HepG2 (cell line): ENCODE measurements around the gene SPATA25. TPM values are rescaled to one million over a fixed set of nuclear protein-coding genes. Genes with fewer than 3 reads are reported as not detected.

Source experiments
- ATAD3A ChIP-seq: sonication (generic); formaldehyde crosslinking; IDR thresholded peaks from 2 replicates; pipeline ENCODE4 v1.4.0; 2020; ENCODE audit warnings: missing genetic modification reagents
- FOXP1 ChIP-seq, 2 experiments: fragments of 450-650 bp in 1 of 2; IDR thresholded peaks; 2 replicates each; pipeline ENCODE4 v1.6.1; 2017 to 2018; ENCODE audit warnings: antibody characterized with exemption in 1 of 2
- GTF3A ChIP-seq: sonication (generic); formaldehyde crosslinking; conservative IDR thresholded peaks from 2 replicates; pipeline ENCODE4 v1.4.0; 2020; ENCODE audit warnings: mild to moderate bottlenecking, missing genetic modification reagents
- MTA1 ChIP-seq: sonication (generic); formaldehyde crosslinking; IDR thresholded peaks from 2 replicates; pipeline ENCODE4 v1.4.0; 2020; ENCODE audit warnings: missing genetic modification reagents, mild to moderate bottlenecking, borderline replicate concordance
- MTA3 ChIP-seq: sonication (generic); formaldehyde crosslinking; IDR thresholded peaks from 2 replicates; pipeline ENCODE4 v1.4.0; 2020; ENCODE audit warnings: missing genetic modification reagents
- NFYB ChIP-seq: sonication (generic); formaldehyde crosslinking; IDR thresholded peaks from 2 replicates; pipeline ENCODE4 v1.4.0; 2020; ENCODE audit warnings: missing genetic modification reagents
- NPAS2 ChIP-seq: sonication (generic); formaldehyde crosslinking; IDR thresholded peaks from 2 replicates; pipeline ENCODE4 v1.8.0; 2022; ENCODE audit warnings: mild to moderate bottlenecking, missing genetic modification reagents, borderline replicate concordance
- REPIN1 ChIP-seq: sonication (generic); formaldehyde crosslinking; IDR thresholded peaks from 2 replicates; pipeline ENCODE4 v1.8.0; 2022; ENCODE audit warnings: missing genetic modification reagents, low read depth, mild to moderate bottlenecking, borderline replicate concordance
- RXRA ChIP-seq: sonication (generic); formaldehyde crosslinking; IDR thresholded peaks from 2 replicates; pipeline ENCODE4 v1.5.1; 2020; ENCODE audit warnings: missing genetic modification reagents
- THAP8 ChIP-seq: sonication (generic); formaldehyde crosslinking; IDR thresholded peaks from 2 replicates; pipeline ENCODE4 v1.5.1; 2020; ENCODE audit warnings: missing genetic modification reagents, mild to moderate bottlenecking, borderline replicate concordance
- ZBTB20 ChIP-seq: sonication (generic); formaldehyde crosslinking; IDR thresholded peaks from 2 replicates; pipeline ENCODE4 v1.8.1; 2023; ENCODE audit warnings: missing genetic modification reagents, low read depth, mild to moderate bottlenecking, borderline replicate concordance
- ZFP36 ChIP-seq: fragments of 150-350 bp; IDR thresholded peaks from 2 replicates; pipeline ENCODE4 v1.6.1; 2018; ENCODE audit warnings: borderline replicate concordance, low read length, low read depth; ENCODE audit not compliant: partially characterized antibody
- ZNF24 ChIP-seq: fragments of 450-650 bp; IDR thresholded peaks from 2 replicates; pipeline ENCODE4 v1.6.1; 2017; ENCODE audit warnings: antibody characterized with exemption, mild to moderate bottlenecking
- ZNF253 ChIP-seq: sonication (generic); formaldehyde crosslinking; IDR thresholded peaks from 2 replicates; pipeline ENCODE4 v1.8.0; 2022; ENCODE audit warnings: mild to moderate bottlenecking, missing genetic modification reagents, borderline replicate concordance
- ZNF256 ChIP-seq: sonication (generic); formaldehyde crosslinking; conservative IDR thresholded peaks from 2 replicates; pipeline ENCODE4 v1.4.0; 2020; ENCODE audit warnings: missing genetic modification reagents
- ZNF280B ChIP-seq: sonication (generic); formaldehyde crosslinking; IDR thresholded peaks from 2 replicates; pipeline ENCODE4 v1.5.0; 2020; ENCODE audit warnings: missing genetic modification reagents, mild to moderate bottlenecking, borderline replicate concordance
- ZNF34 ChIP-seq: sonication (generic); formaldehyde crosslinking; IDR thresholded peaks from 2 replicates; pipeline ENCODE4 v1.4.0; 2020; ENCODE audit warnings: mild to moderate bottlenecking, missing genetic modification reagents, borderline replicate concordance
- ZNF569 ChIP-seq: sonication (generic); formaldehyde crosslinking; IDR thresholded peaks from 2 replicates; pipeline ENCODE4 v1.5.0; 2020; ENCODE audit warnings: mild to moderate bottlenecking, missing genetic modification reagents, moderate library complexity, borderline replicate concordance
- ZNF605 ChIP-seq: sonication (generic); formaldehyde crosslinking; IDR thresholded peaks from 2 replicates; pipeline ENCODE4 v1.8.0; 2022; ENCODE audit warnings: mild to moderate bottlenecking, missing genetic modification reagents
- ZNF720 ChIP-seq: sonication (generic); formaldehyde crosslinking; IDR thresholded peaks from 2 replicates; pipeline ENCODE4 v1.4.0; 2020; ENCODE audit warnings: missing genetic modification reagents
- ZSCAN29 ChIP-seq: sonication (generic); formaldehyde crosslinking; conservative IDR thresholded peaks from 2 replicates; pipeline ENCODE4 v1.4.0; 2020; ENCODE audit warnings: mild to moderate bottlenecking, missing genetic modification reagents
- polyA plus RNA-seq, 8 experiments: library from polyadenylated mRNA; depleted of rRNA in 3 of 8; stranded (reverse) in 7 of 8; unstranded in 1 of 8; fragments of >200 nt; fragmentation: Illumina TruSeq in 4 of 8; extraction: Trizol in 4 of 8; gene quantifications; 2 replicates each; pipeline versions ENCODE4 v1.2.1 to v1.2.3, GENCODE V29; 2011 to 2016; ENCODE audit warnings: low read depth in 4 of 8, missing spikeins in 1 of 8, mixed read lengths in 1 of 8; ENCODE audit not compliant: insufficient read depth in 1 of 8
- total RNA-seq, 5 experiments: library from RNA; depleted of rRNA; stranded (reverse); fragments of >200 nt; fragmentation: Illumina TruSeq; extraction: Trizol; gene quantifications; 2 replicates each; pipeline ENCODE4 v1.2.3, GENCODE V29; 2016; ENCODE audit warnings: low read depth in 1 of 5
- TF ChIP-seq, protein P1 (sequence below): sonication (generic); formaldehyde crosslinking; conservative IDR thresholded peaks from 2 replicates; pipeline ENCODE4 v1.4.0; 2020; ENCODE audit warnings: missing genetic modification reagents
- TF ChIP-seq, protein P2 (sequence below): sonication (generic); formaldehyde crosslinking; IDR thresholded peaks from 2 replicates; pipeline ENCODE4 v1.8.1; 2022; ENCODE audit warnings: mild to moderate bottlenecking, missing genetic modification reagents

Gene SPATA25
- total and polyA plus RNA-seq, 2 of the 13 experiments (the other 11 are each of a cell fraction or from before 2014, with no cell fraction given): 4.8 to 7.6 TPM

DNA sequence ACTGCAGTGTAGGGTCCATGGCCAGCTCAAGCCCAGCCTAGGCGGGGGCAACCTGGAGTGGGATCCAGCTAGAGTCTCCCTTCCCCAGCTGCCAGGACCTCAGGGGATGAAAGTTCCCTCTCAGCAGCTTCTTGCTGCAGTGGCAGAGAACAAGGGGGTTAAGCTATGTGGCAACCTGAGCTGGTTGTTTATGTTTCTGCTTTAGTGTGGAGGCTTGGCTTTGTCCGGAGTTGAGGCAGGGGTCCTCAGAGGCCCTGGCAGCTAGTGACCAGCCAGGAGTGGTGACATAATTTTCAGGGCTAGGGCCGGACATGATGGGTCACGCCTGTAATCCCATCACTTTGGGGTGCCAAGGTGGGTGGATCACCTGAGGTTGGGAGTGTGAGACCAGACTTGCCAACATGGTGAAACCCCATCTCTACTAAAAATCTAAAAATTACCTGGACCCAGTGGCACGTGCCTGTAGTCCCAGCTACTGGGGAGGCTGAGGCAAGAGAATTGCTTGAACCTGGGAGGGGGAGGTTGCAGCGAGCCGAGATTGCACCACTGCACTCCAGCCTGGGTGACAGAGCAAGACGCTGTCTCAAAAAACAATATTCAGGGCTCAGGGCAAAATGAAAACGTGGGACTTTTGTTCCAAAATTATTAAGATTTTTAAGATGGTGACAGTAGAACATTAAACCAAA is 38.5 kb upstream of the SPATA25 start (continued):
- TF ChIP-seq, protein P1, sequence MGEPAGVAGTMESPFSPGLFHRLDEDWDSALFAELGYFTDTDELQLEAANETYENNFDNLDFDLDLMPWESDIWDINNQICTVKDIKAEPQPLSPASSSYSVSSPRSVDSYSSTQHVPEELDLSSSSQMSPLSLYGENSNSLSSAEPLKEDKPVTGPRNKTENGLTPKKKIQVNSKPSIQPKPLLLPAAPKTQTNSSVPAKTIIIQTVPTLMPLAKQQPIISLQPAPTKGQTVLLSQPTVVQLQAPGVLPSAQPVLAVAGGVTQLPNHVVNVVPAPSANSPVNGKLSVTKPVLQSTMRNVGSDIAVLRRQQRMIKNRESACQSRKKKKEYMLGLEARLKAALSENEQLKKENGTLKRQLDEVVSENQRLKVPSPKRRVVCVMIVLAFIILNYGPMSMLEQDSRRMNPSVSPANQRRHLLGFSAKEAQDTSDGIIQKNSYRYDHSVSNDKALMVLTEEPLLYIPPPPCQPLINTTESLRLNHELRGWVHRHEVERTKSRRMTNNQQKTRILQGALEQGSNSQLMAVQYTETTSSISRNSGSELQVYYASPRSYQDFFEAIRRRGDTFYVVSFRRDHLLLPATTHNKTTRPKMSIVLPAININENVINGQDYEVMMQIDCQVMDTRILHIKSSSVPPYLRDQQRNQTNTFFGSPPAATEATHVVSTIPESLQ (CRISPR knock-in tag): no peak
- no peak for TF ChIP-seq THAP8 (CRISPR knock-in tag)
- no peak for TF ChIP-seq ATAD3A (CRISPR knock-in tag)
- TF ChIP-seq ZNF280B: no peak
- TF ChIP-seq ZNF24: no peak
- TF ChIP-seq NPAS2 (CRISPR knock-in tag): no peak
- no peak for TF ChIP-seq NFYB (CRISPR knock-in tag)
- no peak for TF ChIP-seq REPIN1
- peak; percentile 36; the same call in 1 of the 2 replicates for TF ChIP-seq RXRA (CRISPR knock-in tag)
- no peak for TF ChIP-seq ZNF34 (CRISPR knock-in tag)
- TF ChIP-seq MTA1 (CRISPR knock-in tag): peak; percentile 82; the same call in 1 of the 2 replicates
- TF ChIP-seq ZNF253 (CRISPR knock-in tag): no peak
- TF ChIP-seq, protein P2, sequence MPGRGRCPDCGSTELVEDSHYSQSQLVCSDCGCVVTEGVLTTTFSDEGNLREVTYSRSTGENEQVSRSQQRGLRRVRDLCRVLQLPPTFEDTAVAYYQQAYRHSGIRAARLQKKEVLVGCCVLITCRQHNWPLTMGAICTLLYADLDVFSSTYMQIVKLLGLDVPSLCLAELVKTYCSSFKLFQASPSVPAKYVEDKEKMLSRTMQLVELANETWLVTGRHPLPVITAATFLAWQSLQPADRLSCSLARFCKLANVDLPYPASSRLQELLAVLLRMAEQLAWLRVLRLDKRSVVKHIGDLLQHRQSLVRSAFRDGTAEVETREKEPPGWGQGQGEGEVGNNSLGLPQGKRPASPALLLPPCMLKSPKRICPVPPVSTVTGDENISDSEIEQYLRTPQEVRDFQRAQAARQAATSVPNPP (CRISPR knock-in tag): no peak
- no peak for TF ChIP-seq ZNF256 (CRISPR knock-in tag)
- no peak for TF ChIP-seq ZBTB20 (CRISPR knock-in tag)
- peak; percentile 34; the same call in 1 of the 2 replicates for TF ChIP-seq ZNF605 (CRISPR knock-in tag)
- no peak for TF ChIP-seq ZNF569 (CRISPR knock-in tag)
- TF ChIP-seq FOXP1 (IDR thresholded peaks at IDR 0.05): no peak
- no peak for TF ChIP-seq FOXP1 (CRISPR knock-in tag; IDR thresholded peaks at IDR 0.05)
- no peak for TF ChIP-seq ZSCAN29 (CRISPR knock-in tag)
- TF ChIP-seq ZNF720 (CRISPR knock-in tag): no peak
- TF ChIP-seq ZFP36: no peak
- no peak for TF ChIP-seq GTF3A (CRISPR knock-in tag)
- no peak for TF ChIP-seq MTA3 (CRISPR knock-in tag)
